Central memory CD4-positive, alpha-beta T cell (primary cell): ENCODE data around the gene PDZD8.

Source experiments
- DNase-seq: peaks from one replicate; pipeline ENCODE4 v3.0.0; 2022

The PDZD8 gene

GRCh38 chr10:117277675-117278074, 97.6 kb downstream of the PDZD8 start:
- DNase-seq, result no peak

GRCh38 chr10:117275121-117275520, 100.1 kb downstream of the PDZD8 start:
- DNase-seq, result no peak

- DNase-seq, result no peak
Measured at GRCh38 chr10:117274509-117274908, 100.7 kb downstream of the PDZD8 start.

GRCh38 chr10:117273980-117274379, 101.3 kb downstream of the PDZD8 start:
- no peak for DNase-seq

GRCh38 chr10:117272195-117273076, 102.8 kb downstream of the PDZD8 start:
- no peak for DNase-seq

- DNase-seq, result no peak
Measured at GRCh38 chr10:117271427-117271826, 103.8 kb downstream of the PDZD8 start.

GRCh38 chr10:117268907-117269306, 106.3 kb downstream of the PDZD8 start:
- DNase-seq, result no peak

- no peak for DNase-seq
Measured at GRCh38 chr10:117268258-117268657, 107.0 kb downstream of the PDZD8 start.

- no peak for DNase-seq
Measured at GRCh38 chr10:117266812-117267211, 108.4 kb downstream of the PDZD8 start.

- DNase-seq, result peak; percentile 16
Measured at GRCh38 chr10:117266400-117266799, 108.8 kb downstream of the PDZD8 start.

GRCh38 chr10:117264782-117265181, 110.5 kb downstream of the PDZD8 start:
- DNase-seq, result no peak

GRCh38 chr10:117262903-117263293, 112.3 kb downstream of the PDZD8 start:
- no peak for DNase-seq

- DNase-seq, result no peak
Measured at GRCh38 chr10:117262291-117262902, 112.8 kb downstream of the PDZD8 start.

- no peak for DNase-seq
Measured at GRCh38 chr10:117261501-117261900, 113.7 kb downstream of the PDZD8 start.

- DNase-seq, result no peak
Measured at GRCh38 chr10:117260084-117260483, 115.2 kb downstream of the PDZD8 start.

GRCh38 chr10:117259279-117259678, 116.0 kb downstream of the PDZD8 start:
- DNase-seq, result no peak

GRCh38 chr10:117257721-117258120, 117.5 kb downstream of the PDZD8 start:
- no peak for DNase-seq

GRCh38 chr10:117256910-117257309, 118.3 kb downstream of the PDZD8 start:
- DNase-seq, result no peak

- DNase-seq, result no peak
Measured at GRCh38 chr10:117255835-117256460, 119.3 kb downstream of the PDZD8 start.

- DNase-seq, result no peak
Measured at GRCh38 chr10:117254774-117255735, 120.2 kb downstream of the PDZD8 start.

- DNase-seq, result no peak
Measured at GRCh38 chr10:117254338-117254737, 120.9 kb downstream of the PDZD8 start.

- DNase-seq, result no peak
Measured at GRCh38 chr10:117253908-117254307, 121.3 kb downstream of the PDZD8 start.

- DNase-seq, result no peak
Measured at GRCh38 chr10:117250411-117250810, 124.8 kb downstream of the PDZD8 start.
